Activated CD8-positive, alpha-beta T cell treated with anti-CD3 and anti-CD28 coated beads, Interleukin-2, amount 10 ng/mL, durations not matched to agents 7 days and 5 days (primary cell): ENCODE results near the gene SLC43A2. TPM values are rescaled to one million over a fixed set of nuclear protein-coding genes. Genes with fewer than 3 reads are reported as not detected.

Source experiments
- ATAC-seq: fragments of 150-1000 bp; cut with Tn5 transposase; one replicate; pipeline ENCODE4 v1.10.0; 2021; ENCODE audit warnings: moderate library complexity
- CTCF ChIA-PET: fragments of 350-600 bp; sonication (Branson Sonifier 250); formaldehyde crosslinking; loops from one replicate; lab custom pipeline; 2021; ENCODE audit warnings: antibody characterized with exemption; lab: Charles Lee
- POLR2A ChIA-PET: fragments of 350-600 bp; sonication (Branson Sonifier 250); formaldehyde crosslinking; loops from one replicate; lab custom pipeline; 2021; ENCODE audit warnings: antibody characterized with exemption; lab: Charles Lee
- DNase-seq: peaks from one replicate; pipeline ENCODE4 v3.0.0-alpha.2; 2020
- H3K27ac Mint-ChIP-seq: one replicate; pipeline ENCODE4 v1.8.0; 2021; ENCODE audit warnings: mild to moderate bottlenecking, mixed read lengths
- H3K27me3 Mint-ChIP-seq: one replicate; pipeline ENCODE4 v1.8.0; 2021; ENCODE audit warnings: low read depth, mixed read lengths
- H3K36me3 Mint-ChIP-seq: one replicate; pipeline ENCODE4 v1.8.0; 2021; ENCODE audit warnings: low read depth, mixed read lengths
- H3K4me1 Mint-ChIP-seq: one replicate; pipeline ENCODE4 v1.8.0; 2021; ENCODE audit warnings: low read depth, mixed read lengths
- H3K4me3 Mint-ChIP-seq: one replicate; pipeline ENCODE4 v1.8.0; 2021; ENCODE audit warnings: mild to moderate bottlenecking, mixed read lengths
- H3K9me3 Mint-ChIP-seq: one replicate; pipeline ENCODE4 v1.8.0; 2022; ENCODE audit warnings: mixed read lengths; ENCODE audit not compliant: insufficient read depth
- total RNA-seq, 2 experiments: library from RNA; stranded (reverse); gene quantifications; one replicate each; pipeline ENCODE4 v1.2.3, GENCODE V29; 2021

The SLC43A2 gene
- total RNA-seq, 2 experiments from 2014 or later, result 0.55 to 0.68 TPM

DNA sequence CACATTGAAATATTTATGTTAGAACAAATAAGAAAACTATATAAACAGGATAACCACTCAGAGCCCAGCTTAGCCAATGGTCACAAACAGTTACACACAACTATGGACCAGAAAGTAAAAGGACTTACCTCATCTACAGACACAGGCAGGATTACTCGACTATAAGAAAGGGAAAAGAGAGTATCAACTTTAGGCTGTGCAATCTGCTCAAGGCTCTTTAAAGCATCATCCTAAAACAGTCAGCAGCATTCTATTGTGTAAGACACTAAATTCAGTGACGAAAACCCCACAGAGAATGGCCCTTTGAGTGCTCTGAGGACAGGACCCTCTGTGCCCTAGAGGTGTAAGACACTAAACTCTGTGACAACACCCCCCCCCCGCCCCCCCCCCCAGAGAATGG, 70.2 kb downstream of the SLC43A2 start:
- no peak overlapping the region for H3K4me3 Mint-ChIP-seq
- DNase-seq (no peak), ATAC-seq (no peak)
- peaks cover 26% of the 10 kb centered on the region for H3K4me1 Mint-ChIP-seq
- H3K27me3 Mint-ChIP-seq, result no peaks in the 10 kb centered on the region
- H3K27ac Mint-ChIP-seq, result no peak overlapping the region
- peaks cover 6% of the 10 kb centered on the region for H3K36me3 Mint-ChIP-seq
- POLR2A ChIA-PET, result no interaction called here
- CTCF ChIA-PET, result no interaction called here
- H3K9me3 Mint-ChIP-seq, result no peaks in the 10 kb centered on the region

DNA sequence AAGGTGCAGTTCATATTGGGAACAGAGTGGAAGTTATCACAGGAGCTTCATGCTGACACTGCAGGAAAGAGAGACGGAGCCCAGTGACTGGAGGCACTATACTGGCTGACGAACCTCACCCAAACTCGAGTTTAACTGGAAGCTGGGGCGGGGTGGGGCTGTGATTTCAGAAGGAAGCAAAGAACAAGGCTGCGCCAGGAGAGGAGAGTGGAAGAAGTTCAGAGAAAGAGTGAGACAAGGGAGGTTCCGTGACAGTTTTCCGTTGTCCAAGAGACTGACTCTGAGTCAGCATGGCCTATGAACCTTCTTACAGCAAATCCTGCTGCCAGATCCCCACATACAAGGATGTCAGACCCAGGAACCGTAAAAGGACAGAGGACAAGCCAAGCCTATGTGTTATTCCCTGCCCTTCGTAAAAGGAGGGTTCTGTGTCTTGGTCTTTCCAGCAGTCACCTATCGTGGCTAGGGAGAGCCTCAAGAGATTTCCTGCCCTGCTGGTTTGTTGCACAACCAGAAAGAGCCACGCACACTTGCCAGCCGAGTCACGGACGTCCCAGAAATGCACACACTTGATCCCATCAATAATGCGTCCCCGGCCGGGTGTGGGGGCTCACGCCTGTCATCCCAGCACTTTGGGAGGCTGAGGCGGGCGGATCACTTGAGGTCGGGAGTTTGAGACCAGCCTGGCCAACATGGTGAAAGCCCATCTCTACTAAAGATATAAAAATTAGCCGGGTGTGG, 71.1 kb downstream of the SLC43A2 start:
- DNase-seq, result no peak
- Mint-ChIP-seq H3K27me3 (no peaks in the 10 kb centered on the region), H3K9me3 (no peaks in the 10 kb centered on the region), H3K36me3 (peaks cover 6% of the 10 kb centered on the region), H3K4me1 (peaks cover 26% of the 10 kb centered on the region), H3K4me3 (no peak overlapping the region), H3K27ac (no peak overlapping the region)
- ChIA-PET POLR2A (no interaction called here), CTCF (interaction anchor here (1.2 kb wide), 1 partner anchor 17 kb away, joined by 3 read pairs; no protein-coding TSS in a partner anchor)
- no peak for ATAC-seq

DNA sequence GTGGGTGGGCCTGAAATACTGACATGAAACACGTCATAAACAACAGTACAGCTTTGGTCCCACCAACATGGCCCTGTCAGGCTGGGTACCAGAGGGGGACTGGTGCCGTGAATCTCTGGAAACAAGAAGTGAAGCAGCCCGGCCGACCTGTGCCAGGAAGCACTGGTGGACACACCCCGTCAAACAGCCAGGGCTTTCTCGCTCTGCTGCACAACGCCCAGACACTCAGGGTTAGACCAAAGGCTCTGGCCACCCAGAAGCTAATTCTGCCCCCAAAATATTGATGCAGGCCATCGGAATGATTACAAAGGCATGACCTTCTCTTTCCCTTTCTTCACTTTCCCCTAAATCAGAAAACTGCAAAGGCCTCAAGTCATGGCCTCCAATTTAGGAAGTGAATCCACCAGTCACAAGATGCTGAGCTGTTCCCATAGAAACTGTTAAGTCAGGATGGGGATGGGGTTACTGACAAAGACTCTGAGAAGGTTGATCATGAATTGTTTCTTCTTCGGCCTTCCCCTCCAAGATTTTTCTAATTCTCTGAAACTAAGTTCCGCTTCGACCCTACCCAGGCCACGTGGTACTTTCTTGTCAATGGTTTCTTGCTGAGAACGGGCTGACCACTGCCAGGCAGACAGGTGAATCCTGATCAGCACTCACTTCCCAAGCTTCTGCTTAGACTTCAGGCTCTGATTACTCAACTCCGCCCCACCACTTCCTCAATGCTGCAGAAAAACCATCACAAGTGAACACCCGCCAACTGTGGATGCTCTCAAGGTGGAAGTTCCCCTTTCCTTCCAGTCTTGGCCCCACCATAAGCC, 72.8 kb downstream of the SLC43A2 start:
- DNase-seq, result no peak
- Mint-ChIP-seq H3K27ac (no peak overlapping the region), H3K4me1 (peaks cover 17% of the 10 kb centered on the region), H3K9me3 (no peaks in the 10 kb centered on the region), H3K4me3 (no peak overlapping the region), H3K36me3 (peaks cover 14% of the 10 kb centered on the region), H3K27me3 (no peaks in the 10 kb centered on the region)
- ATAC-seq, result no peak
- ChIA-PET POLR2A (no interaction called here), CTCF (interaction anchor here (1.2 kb wide), 1 partner anchor 190 kb away, joined by 3 read pairs; no protein-coding TSS in a partner anchor)

DNA sequence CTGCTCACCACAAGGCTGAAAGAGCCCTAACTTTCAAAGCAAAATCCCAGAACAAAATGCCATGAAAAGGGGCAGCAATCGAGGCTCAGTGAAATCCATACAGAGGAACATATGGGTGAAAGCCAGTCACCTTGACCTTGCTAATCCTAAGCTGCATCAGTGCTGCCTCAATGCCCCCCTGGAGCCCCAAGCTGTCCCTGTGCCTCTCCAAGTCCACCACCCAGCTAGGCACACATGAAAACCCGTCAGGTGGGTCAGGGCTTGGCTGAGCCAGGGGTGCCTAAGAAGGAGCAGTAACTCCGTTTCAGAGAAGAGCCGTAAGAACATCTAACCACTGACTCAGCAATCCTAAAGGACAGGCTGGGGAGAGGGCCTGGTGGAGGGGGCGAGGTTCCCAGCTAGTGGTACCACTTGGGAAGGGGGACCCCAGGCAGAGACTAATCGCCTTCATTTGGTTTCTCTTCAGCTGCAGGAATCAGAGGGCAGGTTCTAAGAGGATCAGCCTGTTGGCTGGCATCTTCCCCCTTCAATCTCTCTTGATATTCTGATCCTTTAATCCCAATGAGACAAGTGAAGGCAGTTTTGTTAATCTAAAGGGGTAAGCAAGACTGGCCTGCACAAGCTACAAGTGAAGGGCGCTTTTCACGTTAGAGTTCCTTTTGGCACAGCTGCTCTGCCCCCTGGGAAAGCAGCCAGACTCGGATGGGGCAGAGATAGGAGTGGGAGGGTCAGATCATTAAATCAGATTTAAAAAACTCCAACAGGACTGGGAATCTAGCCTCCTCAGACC, 73.7 kb downstream of the SLC43A2 start:
- Mint-ChIP-seq H3K27me3 (no peaks in the 10 kb centered on the region), H3K4me3 (no peak overlapping the region), H3K27ac (no peak overlapping the region), H3K36me3 (peaks cover 20% of the 10 kb centered on the region), H3K4me1 (peaks cover 11% of the 10 kb centered on the region), H3K9me3 (no peaks in the 10 kb centered on the region)
- ATAC-seq (no peak), DNase-seq (no peak)
- ChIA-PET CTCF (interaction anchor here (0.7 to 1.2 kb wide), 3 partner anchors 39 to 189 kb away, joined by 3 read pairs; partner anchors contain the start of gene INPP5K), POLR2A (no interaction called here)

DNA sequence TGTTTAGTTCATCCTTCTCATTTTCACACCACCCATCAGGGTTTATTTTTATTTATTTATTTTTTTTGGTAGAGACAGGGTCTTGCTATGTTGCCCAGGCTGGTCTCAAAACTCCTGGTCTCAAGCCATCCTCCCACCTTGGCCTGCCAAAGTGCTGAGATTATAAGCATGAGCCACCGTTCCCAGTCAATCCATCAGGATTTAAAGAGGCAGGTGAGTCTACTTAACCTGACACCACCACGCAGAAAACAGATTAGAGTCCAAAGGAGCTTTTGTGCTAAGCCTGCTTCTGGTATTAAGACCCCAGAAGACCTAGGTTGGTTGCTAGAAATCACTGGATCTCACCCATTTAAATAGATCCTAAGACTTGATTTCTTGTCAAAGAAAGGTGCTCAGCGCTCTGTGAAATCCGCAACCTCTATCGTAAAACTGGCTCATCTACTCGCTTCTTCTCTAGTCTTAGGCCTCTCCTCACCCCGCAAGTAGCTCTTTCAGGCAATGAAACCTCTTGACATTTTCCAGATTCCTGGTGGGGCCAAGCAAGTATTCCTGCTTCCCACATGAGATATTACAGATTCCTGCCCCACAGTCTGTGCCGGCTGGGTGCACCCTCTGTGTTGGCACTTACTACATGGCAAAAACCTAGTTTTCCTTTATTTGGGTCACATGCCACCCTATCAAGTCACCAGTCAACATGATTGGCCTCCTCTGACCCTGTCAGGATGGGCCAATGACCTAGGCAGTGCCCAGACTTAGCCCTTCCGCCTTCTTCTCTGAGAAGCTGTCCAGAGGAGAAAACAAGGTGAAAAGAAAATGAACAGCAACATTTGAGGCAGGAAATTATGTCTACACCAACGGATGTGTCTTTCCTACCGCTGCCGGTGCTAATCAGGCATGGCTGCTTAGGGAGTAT, 75.0 kb downstream of the SLC43A2 start:
- no peak overlapping the region for H3K4me3 Mint-ChIP-seq
- ATAC-seq (no peak), DNase-seq (no peak)
- POLR2A ChIA-PET, result interaction anchor here (0.6 kb wide), 1 partner anchor 157 kb away, joined by 3 read pairs; no protein-coding TSS in a partner anchor
- peaks cover 8% of the 10 kb centered on the region for H3K4me1 Mint-ChIP-seq
- H3K9me3 Mint-ChIP-seq, result no peaks in the 10 kb centered on the region
- H3K36me3 Mint-ChIP-seq, result peaks cover 20% of the 10 kb centered on the region
- CTCF ChIA-PET, result interaction anchor here (0.7 kb wide), 1 partner anchor 37 kb away, joined by 3 read pairs; the partner anchor contains the start of gene INPP5K
- no peaks in the 10 kb centered on the region for H3K27me3 Mint-ChIP-seq
- H3K27ac Mint-ChIP-seq, result peak overlapping the region; percentile 14

DNA sequence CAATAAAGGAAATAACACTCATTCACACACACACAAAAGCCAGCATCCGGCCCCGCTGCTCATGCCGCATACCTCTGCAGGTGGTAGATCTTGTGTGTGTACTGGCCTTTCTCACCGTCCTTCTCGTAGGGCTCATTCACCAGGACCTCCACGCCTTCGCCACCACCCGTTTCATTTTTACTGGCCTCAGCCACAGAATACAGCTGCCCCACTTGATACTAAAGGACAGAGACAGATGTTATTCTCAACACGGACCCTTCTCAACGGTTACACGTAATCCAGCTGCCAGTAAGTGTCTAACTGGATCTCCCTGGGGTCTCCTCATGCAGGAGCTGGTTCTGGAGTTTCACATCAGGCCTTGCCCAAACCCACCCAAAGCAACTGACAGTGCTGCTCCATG, 75.7 kb downstream of the SLC43A2 start:
- ChIA-PET POLR2A (no interaction called here), CTCF (no interaction called here)
- no peak overlapping the region for H3K27ac Mint-ChIP-seq
- peaks cover 8% of the 10 kb centered on the region for H3K4me1 Mint-ChIP-seq
- no peaks in the 10 kb centered on the region for H3K9me3 Mint-ChIP-seq
- H3K4me3 Mint-ChIP-seq, result no peak overlapping the region
- DNase-seq (no peak), ATAC-seq (no peak)
- H3K36me3 Mint-ChIP-seq, result peaks cover 23% of the 10 kb centered on the region
- no peaks in the 10 kb centered on the region for H3K27me3 Mint-ChIP-seq

DNA sequence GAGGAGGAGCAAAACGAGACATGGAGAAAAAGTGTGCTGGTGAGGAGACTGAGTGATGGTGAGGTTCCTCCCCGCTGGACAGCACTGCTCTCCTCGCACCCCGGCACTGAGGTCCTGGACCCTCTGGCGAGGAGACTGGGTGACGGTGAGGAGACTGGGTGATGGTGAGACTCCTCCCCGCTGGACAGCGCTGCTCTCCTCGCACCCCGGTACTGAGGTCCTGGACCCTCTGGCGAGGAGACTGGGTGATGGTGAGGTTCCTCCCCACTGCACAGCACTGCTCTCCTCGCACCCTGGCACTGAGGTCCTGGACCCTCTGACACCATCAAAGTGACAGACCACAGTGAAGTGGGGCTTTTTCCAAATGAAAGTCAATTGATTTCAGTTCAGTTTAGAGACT, 76.9 kb downstream of the SLC43A2 start:
- no peak overlapping the region for H3K4me3 Mint-ChIP-seq
- no peak overlapping the region for H3K27ac Mint-ChIP-seq
- ChIA-PET POLR2A (no interaction called here), CTCF (no interaction called here)
- H3K9me3 Mint-ChIP-seq, result no peaks in the 10 kb centered on the region
- no peak for DNase-seq
- no peak for ATAC-seq
- peaks cover 18% of the 10 kb centered on the region for H3K36me3 Mint-ChIP-seq
- H3K27me3 Mint-ChIP-seq, result no peaks in the 10 kb centered on the region
- H3K4me1 Mint-ChIP-seq, result peaks cover 8% of the 10 kb centered on the region

DNA sequence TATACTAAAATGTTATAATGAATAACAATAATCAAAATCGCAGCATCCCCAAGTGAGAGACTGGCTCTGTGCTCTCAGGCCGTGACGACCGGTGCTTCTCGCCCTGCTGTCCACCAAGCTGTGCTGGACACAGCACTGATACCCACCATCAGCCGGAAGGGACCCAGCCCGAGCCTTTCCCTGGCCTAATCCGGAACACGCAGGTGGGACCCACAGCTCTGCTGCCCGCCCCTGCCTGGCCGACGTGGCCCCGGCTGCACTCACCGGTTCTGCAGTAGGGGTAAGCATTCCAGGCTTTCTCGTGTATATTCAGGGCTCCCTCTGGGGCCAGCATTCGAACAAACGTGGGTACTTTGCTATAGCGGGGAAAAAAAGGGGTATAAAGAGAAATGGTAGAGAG, 80.6 kb downstream of the SLC43A2 start:
- H3K4me1 Mint-ChIP-seq, result no peaks in the 10 kb centered on the region
- no peak for ATAC-seq
- no peak for DNase-seq
- H3K9me3 Mint-ChIP-seq, result no peaks in the 10 kb centered on the region
- POLR2A ChIA-PET, result no interaction called here
- no peak overlapping the region for H3K27ac Mint-ChIP-seq
- no peaks in the 10 kb centered on the region for H3K27me3 Mint-ChIP-seq
- peaks cover 23% of the 10 kb centered on the region for H3K36me3 Mint-ChIP-seq
- H3K4me3 Mint-ChIP-seq, result no peak overlapping the region
- CTCF ChIA-PET, result interaction anchor here (0.6 kb wide), 1 partner anchor 26 kb away, joined by 3 read pairs; no protein-coding TSS in a partner anchor

DNA sequence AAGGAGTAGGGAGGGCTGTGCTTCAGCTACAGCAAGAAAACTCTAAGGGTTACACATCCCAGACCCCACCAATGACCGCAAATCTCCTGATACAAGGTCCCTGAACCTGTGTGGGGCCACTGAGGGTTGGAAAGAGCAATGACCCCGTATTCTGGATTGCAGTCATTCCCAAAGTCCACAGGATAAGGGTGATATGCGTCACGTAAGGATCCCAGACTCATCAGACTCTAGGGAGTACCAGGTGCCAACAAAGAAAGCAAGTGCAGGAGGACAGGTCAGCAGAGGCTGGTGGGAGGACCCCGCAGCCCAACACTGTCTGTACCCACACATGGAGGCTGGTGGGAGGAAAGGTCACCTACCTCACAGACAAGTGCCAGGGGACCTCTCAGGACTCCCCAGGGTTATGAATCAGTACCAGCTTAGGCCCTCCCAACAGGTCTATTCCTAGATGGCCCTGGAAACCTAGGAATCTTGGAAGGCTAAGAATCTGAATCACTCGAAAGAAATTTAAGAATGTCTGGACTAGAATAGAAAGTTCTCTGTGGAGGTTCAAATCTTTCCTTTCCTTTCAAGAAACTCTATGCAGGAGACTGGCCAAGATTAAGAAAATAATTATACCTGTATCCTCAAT, 82.2 kb downstream of the SLC43A2 start:
- H3K9me3 Mint-ChIP-seq, result no peaks in the 10 kb centered on the region
- ChIA-PET CTCF (interaction anchor here (0.9 kb wide), 1 partner anchor 181 kb away, joined by 3 read pairs; no protein-coding TSS in a partner anchor), POLR2A (no interaction called here)
- ATAC-seq, result no peak
- DNase-seq, result no peak
- no peaks in the 10 kb centered on the region for H3K4me1 Mint-ChIP-seq
- no peak overlapping the region for H3K27ac Mint-ChIP-seq
- no peaks in the 10 kb centered on the region for H3K27me3 Mint-ChIP-seq
- H3K36me3 Mint-ChIP-seq, result peaks cover 18% of the 10 kb centered on the region
- no peak overlapping the region for H3K4me3 Mint-ChIP-seq

DNA sequence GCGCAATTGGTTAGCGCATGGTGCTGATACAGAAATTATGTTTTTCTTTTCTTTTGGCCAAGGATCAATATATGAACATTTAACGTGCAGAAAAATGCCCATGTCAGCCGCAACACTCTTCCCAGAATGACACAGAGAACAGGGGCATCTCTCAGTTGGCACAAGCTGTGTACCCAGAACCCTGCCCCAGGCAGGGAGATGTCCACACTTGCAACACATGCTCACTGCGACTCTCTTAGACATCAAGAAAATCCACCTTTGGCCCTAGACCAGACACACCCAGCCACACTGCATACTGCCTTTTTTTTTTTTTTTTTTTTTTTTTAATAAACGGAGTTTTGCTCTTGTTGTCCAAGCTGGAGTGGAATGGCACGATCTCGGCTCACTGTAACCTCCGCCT, 83.0 kb downstream of the SLC43A2 start:
- Mint-ChIP-seq H3K27me3 (no peaks in the 10 kb centered on the region), H3K9me3 (no peaks in the 10 kb centered on the region), H3K4me1 (no peaks in the 10 kb centered on the region), H3K36me3 (peaks cover 15% of the 10 kb centered on the region), H3K4me3 (no peak overlapping the region), H3K27ac (no peak overlapping the region)
- ATAC-seq (no peak), DNase-seq (no peak)
- CTCF ChIA-PET, result no interaction called here
- POLR2A ChIA-PET, result no interaction called here
